Skeletal muscle satellite cell (primary cell): Measurements from ENCODE around the gene ACSF3.

ENCODE experiments used
- H3K27me3 ChIP-seq: 2 replicates; pipeline ENCODE4 v1.7.0; 2013; ENCODE audit warnings: low read length; ENCODE audit not compliant: control insufficient read depth, insufficient read depth
- H3K36me3 ChIP-seq: 2 replicates; pipeline ENCODE4 v1.7.0; 2013; ENCODE audit warnings: mild to moderate bottlenecking, control low read depth, low read length; ENCODE audit not compliant: insufficient read depth
- H3K4me1 ChIP-seq: 2 replicates; pipeline ENCODE4 v1.7.0; 2013; ENCODE audit warnings: low read length; ENCODE audit not compliant: control insufficient read depth, insufficient read depth
- H3K4me2 ChIP-seq: 2 replicates; pipeline ENCODE4 v1.7.0; 2013; ENCODE audit warnings: mild to moderate bottlenecking, low read length
- H3K4me3 ChIP-seq: 2 replicates; pipeline ENCODE4 v1.7.0; 2013; ENCODE audit warnings: low read length
- H3K9ac ChIP-seq: 2 replicates; pipeline ENCODE4 v1.7.0; 2013; ENCODE audit warnings: mild to moderate bottlenecking, low read depth, low read length, moderate library complexity
- H3K9me3 ChIP-seq: replicated peaks from 2 replicates; pipeline ENCODE4 v1.7.0; 2013; ENCODE audit warnings: mild to moderate bottlenecking, control low read depth, low read length

ACSF3 gene

DNA sequence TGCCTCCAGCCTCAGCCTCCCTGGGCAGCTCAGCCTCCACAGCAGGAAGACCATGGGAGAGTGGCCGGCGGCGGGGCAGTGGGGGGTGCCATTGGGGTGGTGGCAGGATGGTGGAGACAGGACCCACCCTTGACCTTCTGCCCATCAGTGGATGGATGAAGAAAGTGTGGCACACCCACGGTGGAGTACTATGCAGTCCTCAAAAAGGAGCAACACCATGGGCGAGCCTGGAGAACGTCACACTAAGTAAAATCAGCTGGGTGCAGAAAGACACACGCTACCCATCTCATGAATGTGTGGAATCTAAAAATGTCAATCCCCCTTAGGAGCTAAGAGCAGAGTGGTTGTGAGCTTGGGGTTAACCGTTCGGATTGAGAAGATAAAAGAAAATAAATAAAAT lies 34.8 kb upstream of the ACSF3 start:
- Histone ChIP-seq H3K9ac (no peak overlapping the region), H3K4me3 (no peak overlapping the region), H3K4me2 (no peak overlapping the region), H3K4me1 (no peaks in the 10 kb centered on the region), H3K9me3 (no peaks in the 10 kb centered on the region), H3K36me3 (no peaks in the 10 kb centered on the region), H3K27me3 (peaks cover 29% of the 10 kb centered on the region)

DNA sequence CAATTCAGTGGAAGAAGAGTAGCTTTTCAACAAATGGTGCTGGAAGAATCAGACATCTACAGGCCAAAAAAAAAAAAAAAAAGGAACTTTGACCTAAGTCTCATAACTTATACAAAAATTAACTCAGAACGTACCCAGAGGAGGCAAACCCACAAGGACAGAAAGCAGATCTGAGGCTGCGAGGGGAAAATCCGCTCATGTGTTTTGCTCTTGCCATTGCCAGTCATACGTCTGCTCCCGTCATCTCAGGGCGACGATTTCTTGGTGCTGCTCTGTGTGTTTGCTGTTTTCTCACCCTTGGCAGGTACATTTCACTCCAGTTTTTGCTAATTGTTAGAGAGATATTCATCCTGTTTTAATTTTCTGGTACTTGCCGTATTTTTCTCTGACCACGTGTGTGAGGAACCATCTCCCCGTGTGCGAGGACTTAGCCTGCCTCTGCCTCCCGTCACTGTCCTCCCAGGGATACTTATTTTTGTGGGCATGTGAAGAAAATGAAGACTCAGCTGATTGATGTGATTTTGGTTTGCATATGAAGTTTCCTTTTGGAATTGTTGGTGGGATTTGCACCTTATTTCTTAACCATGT lies 33.4 kb upstream of the ACSF3 start:
- Histone ChIP-seq H3K4me2 (no peak overlapping the region), H3K4me3 (no peak overlapping the region), H3K4me1 (no peaks in the 10 kb centered on the region), H3K9me3 (no peaks in the 10 kb centered on the region), H3K27me3 (peaks cover 29% of the 10 kb centered on the region), H3K36me3 (no peaks in the 10 kb centered on the region), H3K9ac (no peak overlapping the region)

- Histone ChIP-seq H3K9me3 (no peaks in the 10 kb centered on the region), H3K9ac (no peak overlapping the region), H3K4me1 (no peaks in the 10 kb centered on the region), H3K27me3 (peaks cover 25% of the 10 kb centered on the region), H3K36me3 (no peaks in the 10 kb centered on the region), H3K4me2 (no peak overlapping the region), H3K4me3 (no peak overlapping the region)
Observed at GRCh38 chr16:89061086-89061485, 32.6 kb upstream of the ACSF3 start.

- Histone ChIP-seq H3K36me3 (no peaks in the 10 kb centered on the region), H3K4me1 (no peaks in the 10 kb centered on the region), H3K27me3 (peaks cover 31% of the 10 kb centered on the region), H3K9ac (no peak overlapping the region), H3K4me3 (no peak overlapping the region), H3K9me3 (no peaks in the 10 kb centered on the region), H3K4me2 (no peak overlapping the region)
Observed at GRCh38 chr16:89061590-89062380, 31.9 kb upstream of the ACSF3 start.

DNA sequence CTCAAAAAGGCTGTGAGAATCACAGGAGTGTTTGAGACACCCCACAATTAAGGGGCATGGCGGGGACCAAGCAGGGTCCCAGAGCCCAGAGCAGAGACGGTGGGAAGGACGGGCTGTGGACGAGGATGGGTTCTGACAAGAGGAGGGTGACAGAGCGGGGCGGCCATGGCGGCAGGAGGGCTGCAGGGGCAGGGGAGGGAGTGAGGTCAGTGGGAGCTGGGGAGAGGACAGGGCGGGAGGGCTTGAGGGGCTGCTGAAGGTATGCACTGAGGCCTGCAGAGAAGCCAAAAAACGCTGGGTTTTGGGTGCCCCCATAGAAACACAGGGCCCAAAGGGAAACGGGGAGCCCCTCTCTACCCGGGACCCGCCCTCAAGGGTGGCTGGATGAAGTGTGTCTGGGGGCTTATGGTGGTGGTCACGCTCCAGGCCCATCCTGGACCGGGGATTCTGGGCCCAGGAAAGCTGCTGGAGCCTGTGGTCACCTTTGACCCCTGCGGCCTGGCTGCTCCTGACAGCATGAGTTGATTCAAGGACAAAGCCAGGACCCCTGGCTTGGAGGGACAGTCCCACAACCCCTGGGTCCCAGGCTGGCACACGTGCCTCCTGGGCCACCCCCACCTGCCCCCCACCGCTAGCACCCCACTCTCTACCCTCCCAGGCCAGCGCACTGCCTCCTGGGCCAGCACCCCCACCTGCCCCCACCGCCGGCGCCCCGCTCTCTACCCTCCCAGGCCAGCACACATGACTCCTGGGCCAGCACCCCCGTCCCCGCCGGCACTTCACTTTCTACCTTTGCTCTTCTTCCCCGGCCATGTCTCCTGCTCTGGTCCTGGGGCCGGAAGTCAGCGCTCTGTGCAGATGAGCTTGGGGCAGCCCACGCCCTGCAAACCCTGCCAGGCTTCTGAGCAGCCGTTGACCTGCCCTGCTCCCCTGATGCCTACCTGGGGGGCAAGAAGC lies 31.0 kb upstream of the ACSF3 start:
- H3K27me3 ChIP-seq, result peaks cover 33% of the 10 kb centered on the region
- H3K36me3 ChIP-seq, result no peaks in the 10 kb centered on the region
- no peak overlapping the region for H3K9ac ChIP-seq
- no peak overlapping the region for H3K4me3 ChIP-seq
- H3K4me1 ChIP-seq, result no peaks in the 10 kb centered on the region
- no peak overlapping the region for H3K4me2 ChIP-seq
- H3K9me3 ChIP-seq, result no peaks in the 10 kb centered on the region

GRCh38 chr16:89063768-89064320 lies 29.8 kb upstream of the ACSF3 start:
- Histone ChIP-seq H3K27me3 (peaks cover 39% of the 10 kb centered on the region), H3K9ac (no peak overlapping the region), H3K4me1 (no peaks in the 10 kb centered on the region)

DNA sequence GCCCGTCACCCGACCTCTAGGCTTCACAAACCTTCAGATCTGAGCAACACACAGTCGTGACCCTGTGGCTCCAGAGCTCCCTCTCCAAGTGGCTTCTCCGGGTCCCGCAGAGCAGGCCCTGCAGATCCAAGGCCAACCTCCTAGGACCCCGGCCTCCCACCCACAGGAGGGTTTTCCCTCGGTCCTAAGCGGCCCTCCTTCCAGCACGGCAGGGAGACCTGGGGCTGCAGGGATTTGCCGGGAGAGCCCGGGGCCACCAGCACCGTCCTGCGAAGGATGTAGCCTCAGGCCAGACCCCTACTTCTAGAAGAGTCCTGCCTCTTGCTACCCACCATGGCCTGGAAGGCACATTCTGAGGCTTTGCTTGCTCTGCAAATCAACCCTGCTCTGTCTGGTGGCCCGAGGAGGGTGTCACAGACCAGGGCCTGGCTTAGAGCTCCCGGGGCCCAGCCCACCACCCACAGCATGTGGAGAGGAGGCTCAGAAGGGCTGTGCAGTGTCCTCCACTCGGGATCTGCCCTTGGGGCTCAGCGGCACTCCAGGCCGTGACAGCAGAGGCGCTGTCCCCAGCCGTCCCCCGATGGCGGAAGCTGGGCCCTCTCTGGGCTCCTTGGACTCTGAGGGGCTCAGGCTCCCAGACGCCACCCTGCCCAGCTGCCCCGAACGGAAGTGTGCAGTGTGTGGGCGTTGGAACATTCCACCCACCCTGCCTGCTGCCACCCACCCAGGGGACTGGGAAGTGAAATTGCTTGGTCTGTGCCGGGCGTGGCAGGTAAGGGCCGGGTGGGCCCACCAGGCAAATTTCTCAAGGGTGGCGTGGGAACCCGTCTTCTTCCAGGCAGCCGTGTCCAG lies 28.8 kb upstream of the ACSF3 start:
- H3K4me1 ChIP-seq, result no peaks in the 10 kb centered on the region
- H3K4me2 ChIP-seq, result no peak overlapping the region
- no peaks in the 10 kb centered on the region for H3K9me3 ChIP-seq
- no peaks in the 10 kb centered on the region for H3K36me3 ChIP-seq
- no peak overlapping the region for H3K4me3 ChIP-seq
- peaks cover 37% of the 10 kb centered on the region for H3K27me3 ChIP-seq
- no peak overlapping the region for H3K9ac ChIP-seq

More at GRCh38 chr16:89063768-89064320, 29.8 kb upstream of the ACSF3 start:
- H3K9me3 ChIP-seq, result no peaks in the 10 kb centered on the region
- H3K36me3 ChIP-seq, result no peaks in the 10 kb centered on the region
- H3K4me2 ChIP-seq, result no peak overlapping the region
- no peak overlapping the region for H3K4me3 ChIP-seq

- H3K9ac ChIP-seq, result no peak overlapping the region
Observed at GRCh38 chr16:89065458-89065822, 28.2 kb upstream of the ACSF3 start.

GRCh38 chr16:89066721-89067120 lies 26.9 kb upstream of the ACSF3 start:
- no peak overlapping the region for H3K4me2 ChIP-seq
- H3K4me1 ChIP-seq, result no peaks in the 10 kb centered on the region
- no peak overlapping the region for H3K4me3 ChIP-seq
- no peaks in the 10 kb centered on the region for H3K9me3 ChIP-seq
- H3K9ac ChIP-seq, result no peak overlapping the region
- peaks cover 24% of the 10 kb centered on the region for H3K27me3 ChIP-seq
- no peaks in the 10 kb centered on the region for H3K36me3 ChIP-seq

More at GRCh38 chr16:89065458-89065822, 28.2 kb upstream of the ACSF3 start:
- no peaks in the 10 kb centered on the region for H3K4me1 ChIP-seq
- no peaks in the 10 kb centered on the region for H3K9me3 ChIP-seq
- no peak overlapping the region for H3K4me3 ChIP-seq
- H3K36me3 ChIP-seq, result no peaks in the 10 kb centered on the region
- H3K27me3 ChIP-seq, result peaks cover 31% of the 10 kb centered on the region
- H3K4me2 ChIP-seq, result no peak overlapping the region

DNA sequence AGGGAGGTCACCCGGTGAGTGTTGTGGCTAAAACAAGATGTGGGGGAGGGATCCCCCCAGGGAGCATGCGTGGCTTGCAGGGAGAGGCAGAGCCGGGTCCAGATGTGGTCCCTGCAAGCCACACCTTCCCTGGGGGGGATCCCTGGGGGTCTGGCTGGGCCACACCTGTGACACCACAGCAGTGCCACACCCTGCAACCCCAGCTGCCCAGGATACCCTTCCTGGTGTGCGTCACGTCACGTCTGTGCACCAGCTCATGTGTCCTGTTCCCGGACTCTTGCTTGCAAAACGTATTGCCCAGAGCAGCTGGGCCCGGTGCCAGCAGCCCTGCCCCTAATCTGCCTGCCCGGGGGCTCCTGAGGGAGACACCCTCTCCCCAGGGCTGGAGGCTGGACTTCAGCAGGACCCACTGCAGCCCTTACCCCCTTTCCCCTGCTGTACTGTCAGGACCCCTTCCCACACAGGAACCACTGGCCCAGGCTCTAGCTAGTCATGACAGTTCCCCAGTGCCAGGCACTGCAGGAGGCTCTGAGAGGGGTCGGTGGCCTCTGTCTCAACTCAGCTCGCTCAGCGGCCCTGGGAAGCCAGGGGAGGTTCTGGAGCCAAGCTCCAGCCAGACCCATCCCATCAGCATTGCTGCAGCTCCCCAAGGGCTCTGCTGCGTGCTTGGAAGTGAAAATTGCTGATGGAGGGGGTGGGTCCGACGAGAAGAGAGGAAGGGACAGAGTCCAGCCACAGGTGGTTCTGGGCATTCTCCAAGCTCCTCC lies 25.8 kb upstream of the ACSF3 start:
- H3K9me3 ChIP-seq, result no peaks in the 10 kb centered on the region

More for the DNA sequence above, 25.8 kb upstream of the ACSF3 start:
- peaks cover 27% of the 10 kb centered on the region for H3K27me3 ChIP-seq
- H3K4me3 ChIP-seq, result no peak overlapping the region
- no peak overlapping the region for H3K9ac ChIP-seq
- no peaks in the 10 kb centered on the region for H3K4me1 ChIP-seq
- no peak overlapping the region for H3K4me2 ChIP-seq
- H3K36me3 ChIP-seq, result no peaks in the 10 kb centered on the region
